NCI-H1694 treated with DMSO at 0.1 percent for 48 hours (cell line): ENCODE measurements around the gene IL22RA1.

Experiments used
- DNase-seq: peaks from one replicate; lab custom pipeline; 2025; lab: John Stamatoyannopoulos, UW

The IL22RA1 gene

DNA sequence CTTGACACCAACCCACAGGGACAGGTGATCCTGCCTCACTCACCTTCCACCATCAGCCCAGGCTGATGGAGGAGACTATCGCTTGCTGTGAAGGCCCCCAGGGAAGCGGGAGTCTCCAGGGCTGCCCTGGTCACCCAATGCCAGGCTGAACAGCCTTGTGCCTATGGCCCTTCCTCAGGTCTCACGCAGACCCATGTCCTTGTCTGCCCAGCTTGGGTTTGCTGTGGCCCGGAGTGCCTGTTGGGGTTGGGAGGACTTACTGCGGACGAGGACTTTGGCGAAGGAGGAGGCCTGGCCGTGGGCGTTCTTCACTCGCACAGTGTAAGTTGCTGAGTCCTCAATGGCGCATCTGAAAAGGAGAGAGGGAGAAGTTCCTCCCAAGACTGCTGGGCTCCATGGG, 45.3 kb downstream of the IL22RA1 start:
- no peak for DNase-seq

DNA sequence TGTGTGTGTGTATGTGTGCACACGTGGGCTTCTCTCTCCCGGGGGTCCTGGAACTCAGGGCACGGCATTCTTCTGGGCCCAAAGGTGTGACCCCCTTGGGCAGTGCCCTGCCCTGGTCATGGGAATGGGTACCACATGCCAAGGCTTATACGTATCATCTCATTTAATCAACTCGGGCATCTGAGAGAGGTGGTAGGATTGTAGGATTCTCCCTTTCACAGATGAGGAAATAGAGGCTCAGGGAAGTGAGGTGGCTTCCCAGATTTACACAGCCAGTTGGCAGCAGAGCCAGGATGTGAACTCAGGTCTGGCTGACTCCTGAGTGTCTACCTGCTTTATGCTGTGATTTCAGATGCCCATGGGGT, 46.2 kb downstream of the IL22RA1 start:
- no peak for DNase-seq

DNA sequence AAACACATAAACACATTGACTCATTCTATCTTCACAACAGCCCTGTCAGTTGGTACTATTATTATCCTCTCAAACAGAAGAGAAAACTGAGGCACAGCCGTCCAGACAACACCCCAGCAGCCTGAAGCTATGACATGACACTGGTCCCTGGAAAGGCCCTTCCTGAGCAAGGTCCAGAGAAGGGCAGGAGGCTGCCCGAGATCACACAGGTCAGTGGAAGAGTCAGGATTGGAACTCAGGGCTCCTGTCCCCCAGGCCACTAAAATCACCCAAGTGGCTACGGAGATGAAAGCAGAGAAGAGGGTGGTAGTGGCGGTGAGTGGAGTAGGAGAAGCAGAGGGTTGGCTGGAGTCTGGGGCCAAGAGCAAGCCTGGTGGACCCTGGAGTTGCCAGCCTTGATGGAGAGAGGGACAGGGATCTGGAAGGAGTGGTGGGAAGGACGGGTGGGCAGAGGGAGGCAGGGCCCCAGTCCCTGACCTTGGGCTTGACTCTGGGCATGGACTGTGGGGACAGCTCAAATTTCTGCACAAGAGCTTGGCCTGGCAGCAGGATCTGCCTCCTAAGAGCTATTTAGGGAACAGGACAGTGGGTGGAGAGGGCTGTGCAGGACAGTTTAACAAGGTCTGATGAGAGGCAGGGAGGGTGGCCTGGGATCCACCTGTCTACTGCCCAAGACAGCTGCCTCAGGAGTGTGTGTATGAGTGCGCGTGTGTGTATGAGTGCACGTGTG, 46.8 kb downstream of the IL22RA1 start:
- DNase-seq: no peak

DNA sequence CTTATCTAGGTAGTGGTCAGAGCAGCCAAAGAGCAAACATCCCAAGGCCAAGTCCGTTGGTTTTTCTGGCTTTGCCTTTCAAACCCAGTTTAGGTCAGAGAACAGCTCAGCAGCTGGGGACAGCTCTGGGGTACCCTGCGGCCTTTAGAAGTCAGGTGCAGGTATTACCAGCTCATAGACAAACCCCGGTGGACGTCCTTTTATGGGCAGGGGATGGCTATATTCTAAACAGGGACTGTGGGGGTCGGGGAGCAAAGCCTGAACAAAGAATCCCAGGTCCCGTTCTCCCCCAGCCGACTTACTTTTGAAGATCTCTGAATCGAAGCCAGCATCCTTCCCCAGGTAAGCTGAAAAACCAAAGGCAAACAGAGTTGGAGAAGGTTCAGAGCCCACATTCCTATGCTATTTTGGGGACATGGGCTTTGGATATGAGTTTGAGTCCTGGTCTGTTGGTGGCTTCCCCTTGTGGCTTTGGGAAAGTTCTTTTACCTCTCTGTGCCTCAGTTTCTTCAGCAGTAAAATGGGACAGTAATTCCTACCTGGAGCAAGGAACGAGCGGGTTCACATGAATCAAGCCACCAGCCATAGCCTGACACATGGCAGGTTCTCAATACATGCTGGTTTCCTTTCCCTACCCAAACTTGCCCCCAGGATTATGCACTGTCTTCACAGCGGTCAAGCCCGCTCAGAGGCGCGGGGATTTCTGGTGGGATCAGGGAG, 47.6 kb downstream of the IL22RA1 start:
- no peak for DNase-seq

DNA sequence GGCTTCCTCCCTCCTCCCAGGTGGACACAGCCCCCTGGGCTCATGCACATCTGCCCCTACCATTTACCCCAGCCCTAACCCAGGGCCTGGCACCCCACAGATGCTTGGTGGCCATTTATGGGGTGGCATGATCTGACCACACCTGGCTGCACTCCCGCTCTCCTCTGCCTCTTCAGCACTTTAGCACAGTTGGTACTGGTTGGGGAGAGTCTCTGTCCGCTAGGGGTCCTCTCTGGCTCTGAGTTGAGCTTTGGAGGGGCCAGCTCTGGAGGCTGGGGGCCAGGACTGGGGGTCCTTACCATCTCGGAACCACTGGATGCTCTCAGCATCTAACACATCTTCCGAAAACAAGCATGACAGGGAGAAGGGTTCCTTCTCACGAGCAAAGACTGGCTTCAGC, 48.4 kb downstream of the IL22RA1 start:
- DNase-seq: no peak

DNA sequence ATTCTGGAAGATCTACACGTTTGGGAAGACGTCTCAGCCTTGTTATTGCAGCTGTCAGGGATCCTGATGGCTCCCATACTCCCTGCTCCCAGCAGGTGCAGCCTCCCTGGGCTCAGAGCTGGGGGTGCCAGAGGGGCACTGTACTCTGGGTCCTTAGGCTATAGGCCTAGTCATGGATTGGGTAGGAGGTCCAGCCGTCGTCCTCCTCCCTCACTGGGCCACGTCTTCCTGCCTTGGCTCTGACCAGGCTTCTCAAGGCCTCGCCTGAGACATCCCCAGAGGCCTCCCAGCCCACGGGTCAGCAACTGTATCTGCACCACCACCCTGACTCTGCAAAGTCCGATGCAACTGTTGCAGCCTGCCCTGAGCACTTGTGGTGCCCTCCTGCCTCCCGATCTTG, 49.2 kb downstream of the IL22RA1 start:
- no peak for DNase-seq

DNA sequence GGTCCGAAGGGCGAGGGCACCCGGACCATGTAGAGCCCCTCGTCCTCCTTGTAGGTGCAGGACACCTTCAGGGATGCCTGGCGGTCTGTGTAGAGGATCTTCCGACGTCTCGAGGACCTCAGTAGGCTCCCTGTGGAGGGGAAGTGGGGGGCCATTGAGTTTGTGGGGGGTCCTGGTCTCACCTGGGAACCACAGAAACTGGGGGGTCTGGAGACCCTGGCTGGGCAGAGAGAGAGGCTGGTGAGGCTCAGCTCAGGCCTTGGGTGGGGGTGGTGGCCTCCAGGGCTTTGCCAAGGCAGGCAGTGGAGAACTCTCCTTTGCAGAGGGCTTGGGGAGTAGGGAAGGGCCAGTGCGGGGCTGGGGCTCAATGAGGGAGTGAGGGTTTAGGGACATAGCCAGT, 50.0 kb downstream of the IL22RA1 start:
- DNase-seq: no peak

DNA sequence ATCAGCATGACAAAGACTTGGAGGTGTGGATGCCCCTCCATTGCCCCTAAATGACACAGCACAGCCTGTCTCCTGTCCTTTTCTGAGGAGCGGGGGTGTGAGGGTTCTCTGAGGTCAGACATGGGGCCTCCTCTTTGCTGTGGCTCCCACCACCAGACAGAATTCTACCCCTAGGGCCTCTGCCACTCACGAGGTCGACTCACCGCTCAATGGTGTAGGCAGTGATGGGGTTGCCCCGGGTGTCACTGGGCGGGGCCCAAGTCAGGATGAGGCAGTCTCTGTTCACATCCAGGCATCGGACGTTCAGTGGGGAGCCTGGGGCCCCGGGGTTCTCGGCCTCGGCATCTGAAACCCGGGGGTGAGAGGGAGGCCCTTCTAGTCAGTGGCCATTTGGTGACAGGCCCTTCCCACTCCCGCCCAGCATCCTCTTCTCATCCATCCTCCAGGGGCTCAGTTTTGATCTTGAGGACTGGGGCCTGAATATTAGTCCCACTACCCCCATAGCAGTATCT, 50.9 kb downstream of the IL22RA1 start:
- no peak for DNase-seq

DNA sequence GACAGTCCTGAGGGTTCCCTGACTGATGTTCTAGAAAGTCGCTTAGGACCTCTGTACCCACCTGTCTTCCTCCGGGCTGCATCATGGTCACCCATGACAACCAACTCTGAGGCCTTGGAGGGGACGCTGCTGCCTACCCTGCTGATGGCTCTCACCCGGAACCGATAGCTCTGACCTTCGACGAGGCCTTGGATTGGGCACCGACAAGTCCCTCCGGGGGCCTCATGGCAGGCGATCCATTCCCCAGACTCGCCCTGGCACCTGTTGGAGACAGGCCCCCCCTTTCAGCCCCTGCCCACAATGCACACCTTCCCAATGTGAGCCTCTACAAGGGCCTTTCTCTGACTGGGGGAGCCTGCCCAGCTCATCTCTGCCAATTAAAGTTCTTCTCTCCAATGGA, 52.2 kb downstream of the IL22RA1 start:
- no peak for DNase-seq

DNA sequence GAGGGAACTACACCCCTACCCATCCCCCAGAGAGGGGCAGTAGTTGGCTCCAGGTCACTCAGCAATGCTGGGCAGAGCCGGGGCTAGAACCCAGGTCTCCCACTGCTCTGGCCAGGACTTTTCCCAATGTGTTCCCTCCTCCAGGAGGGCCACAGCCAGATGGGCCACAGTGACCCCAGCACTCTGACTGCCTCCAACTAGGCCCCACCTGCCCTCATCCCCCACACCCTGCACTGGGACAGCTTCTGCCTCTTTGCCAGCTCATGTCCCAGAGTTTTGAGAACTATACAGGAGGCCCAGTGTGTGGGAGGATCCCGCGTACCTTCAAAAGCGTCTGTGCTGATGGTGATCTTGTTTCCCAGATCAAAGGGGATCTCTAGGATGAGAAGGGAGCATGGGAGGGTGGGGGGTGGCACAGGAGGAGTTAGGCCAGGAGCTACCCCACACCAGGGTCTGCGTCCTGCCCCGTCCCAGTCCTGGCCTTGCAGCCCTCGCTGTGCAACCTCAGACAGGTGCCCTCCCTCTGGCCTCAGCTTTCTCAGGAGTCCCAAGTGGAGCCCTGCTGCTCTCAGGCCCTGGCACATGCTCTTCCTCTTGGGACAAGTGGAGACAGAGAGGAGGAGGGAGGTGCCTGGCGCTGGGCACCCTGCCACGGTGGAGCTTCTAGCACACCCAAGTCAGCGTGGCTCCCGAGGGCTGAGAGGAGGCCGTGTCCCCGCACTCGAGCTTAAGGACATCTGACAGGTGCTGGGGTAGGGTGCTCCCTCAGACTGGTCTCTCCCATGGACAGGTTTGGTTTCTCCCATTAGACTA, 53.0 kb downstream of the IL22RA1 start:
- DNase-seq: no peak

DNA sequence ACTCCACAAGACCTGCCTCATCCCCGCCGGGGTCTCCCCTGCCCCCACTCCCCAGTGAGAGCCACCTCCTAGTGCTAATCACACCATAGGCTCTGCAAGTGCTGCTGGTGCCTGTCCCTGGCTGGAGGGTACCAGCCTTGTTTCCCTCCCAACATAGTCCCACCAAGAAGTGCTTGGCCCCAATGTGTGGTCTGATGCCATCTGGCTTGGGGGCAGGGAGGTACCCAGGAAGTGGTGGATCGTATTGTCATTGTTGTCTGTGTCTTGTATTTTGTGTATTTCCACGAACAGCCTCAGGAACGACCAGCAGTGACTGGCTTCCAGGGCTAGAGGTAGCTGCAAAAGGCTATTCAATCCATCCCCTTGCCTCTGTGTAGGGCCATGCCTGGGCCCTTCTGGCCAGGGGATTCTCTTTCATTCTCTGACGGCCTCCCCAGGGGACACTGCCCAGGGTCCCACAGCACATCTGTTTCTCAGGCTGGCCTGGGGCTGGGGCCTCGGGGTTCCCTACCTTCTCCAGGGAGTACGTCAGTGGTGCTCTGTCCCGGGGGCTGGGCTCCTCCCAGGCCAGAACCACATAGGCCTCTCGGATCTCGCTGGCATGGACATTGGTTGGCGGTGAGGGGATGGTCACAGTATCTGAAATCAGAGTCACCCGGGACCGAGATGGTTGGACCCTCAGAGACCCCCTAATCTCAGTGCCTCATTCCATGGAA, 53.8 kb downstream of the IL22RA1 start:
- no peak for DNase-seq

DNA sequence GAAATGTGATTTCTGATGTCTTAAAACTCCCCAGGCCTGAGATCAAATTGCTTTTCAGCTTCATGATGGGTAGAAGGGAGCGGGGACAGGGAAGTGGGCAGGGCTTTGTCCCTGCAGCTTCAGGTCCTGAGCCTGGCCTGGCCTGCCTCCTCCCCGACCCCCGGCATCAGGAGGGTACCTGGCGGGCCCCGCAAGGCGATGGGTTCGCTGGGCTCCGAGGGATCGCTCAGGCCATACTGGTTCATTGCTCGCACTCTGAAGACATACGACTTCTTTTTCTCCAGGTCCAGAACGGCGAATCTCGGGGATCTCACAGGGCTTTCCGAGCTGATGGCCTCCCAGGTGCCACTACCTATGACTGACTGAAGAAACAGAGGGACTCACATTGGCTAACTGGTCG, 56.5 kb downstream of the IL22RA1 start:
- DNase-seq: no peak

DNA sequence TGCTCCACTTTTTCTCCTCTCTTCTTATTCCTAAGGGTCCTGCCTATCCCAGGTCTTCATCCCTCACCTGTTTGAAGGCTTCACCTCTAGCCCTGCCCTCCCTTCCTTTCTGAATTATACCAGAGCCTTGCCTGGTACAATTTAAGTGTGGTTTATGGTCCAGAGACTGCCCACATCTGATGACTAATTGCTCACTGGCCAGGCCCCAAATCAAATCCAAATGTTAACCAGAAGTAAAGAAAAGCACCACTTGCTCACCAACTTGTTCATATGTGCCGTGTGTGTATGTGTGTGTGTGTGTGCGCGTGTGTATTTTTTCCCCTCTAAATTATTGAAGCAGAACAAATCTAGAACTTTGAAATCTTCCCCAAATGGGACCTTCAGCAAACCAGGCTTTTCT, 57.4 kb downstream of the IL22RA1 start:
- DNase-seq: no peak

DNA sequence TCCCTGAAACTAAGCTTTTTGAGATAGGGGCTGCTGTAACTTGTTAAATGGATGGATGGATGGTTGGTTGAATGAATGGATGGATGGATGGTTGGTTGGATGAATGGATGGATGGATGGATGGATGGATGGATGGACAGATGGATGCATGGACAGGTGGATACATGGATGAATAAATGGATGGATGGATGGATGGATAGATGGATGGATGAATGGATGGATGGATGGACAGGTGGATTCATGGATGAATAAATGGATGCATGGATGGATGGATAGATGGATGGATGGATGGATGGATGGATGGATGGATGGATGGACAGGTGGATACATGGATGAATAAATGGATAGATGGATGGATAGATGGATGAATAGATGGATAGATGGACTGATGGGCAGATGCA, 57.9 kb downstream of the IL22RA1 start:
- no peak for DNase-seq

DNA sequence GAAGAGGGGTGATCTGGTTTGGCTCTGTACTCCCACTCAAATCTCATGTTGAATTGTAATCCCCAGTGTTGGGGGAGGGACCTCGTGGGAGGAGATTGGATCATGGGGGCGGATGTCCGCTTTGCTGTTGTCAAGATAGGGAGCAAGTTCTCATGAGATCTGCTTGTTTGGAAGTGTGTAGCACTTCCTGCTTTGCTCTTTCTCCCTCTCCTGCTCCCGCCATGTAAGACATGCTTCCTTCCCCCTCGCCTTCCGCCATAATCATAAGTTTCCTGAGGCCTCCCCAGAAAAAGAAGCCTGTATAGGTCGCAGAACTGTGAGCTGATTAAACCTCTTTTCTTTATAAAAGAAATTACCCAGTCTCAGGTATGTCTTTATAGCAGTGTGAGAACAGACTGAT, 58.9 kb downstream of the IL22RA1 start:
- DNase-seq: no peak

DNA sequence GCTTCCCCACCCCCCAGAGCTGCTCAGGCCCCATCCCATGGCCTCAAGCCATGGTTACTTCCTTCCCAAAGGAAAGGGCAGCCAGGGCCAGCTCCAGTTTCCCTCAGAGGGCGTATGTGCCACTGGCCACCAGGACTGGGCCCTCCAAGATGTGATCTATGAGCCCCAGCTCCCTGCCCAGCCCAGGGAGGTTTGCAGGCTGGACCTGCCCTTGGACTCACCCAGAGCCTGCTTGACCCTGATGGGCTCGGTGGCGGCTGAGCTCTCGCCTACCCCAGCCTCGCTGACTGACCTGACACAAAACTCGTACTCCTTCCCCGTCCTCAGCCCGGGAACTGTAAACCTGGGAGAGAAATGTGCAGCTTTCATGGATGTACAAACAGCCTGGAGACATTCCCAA, 60.6 kb downstream of the IL22RA1 start:
- no peak for DNase-seq

DNA sequence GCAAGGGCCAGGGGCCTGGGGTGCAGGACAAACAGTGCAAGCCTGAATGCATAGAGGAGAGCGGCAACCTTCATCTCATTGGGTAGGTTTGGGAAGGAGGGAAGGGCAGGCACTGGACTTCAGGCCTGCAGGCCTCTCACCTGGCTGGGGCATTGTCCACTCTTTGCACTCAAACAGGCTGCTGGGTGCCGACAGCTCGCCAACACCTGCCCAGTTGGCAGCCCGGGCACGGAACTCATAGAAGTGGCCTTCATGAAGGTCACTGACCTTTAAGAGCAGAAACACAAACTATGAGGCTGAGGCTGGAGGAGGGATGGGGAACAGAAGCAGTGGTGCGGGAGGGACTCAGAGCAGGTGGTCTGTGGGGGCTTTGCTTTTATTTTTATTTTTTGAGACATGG, 61.8 kb downstream of the IL22RA1 start:
- DNase-seq: no peak

DNA sequence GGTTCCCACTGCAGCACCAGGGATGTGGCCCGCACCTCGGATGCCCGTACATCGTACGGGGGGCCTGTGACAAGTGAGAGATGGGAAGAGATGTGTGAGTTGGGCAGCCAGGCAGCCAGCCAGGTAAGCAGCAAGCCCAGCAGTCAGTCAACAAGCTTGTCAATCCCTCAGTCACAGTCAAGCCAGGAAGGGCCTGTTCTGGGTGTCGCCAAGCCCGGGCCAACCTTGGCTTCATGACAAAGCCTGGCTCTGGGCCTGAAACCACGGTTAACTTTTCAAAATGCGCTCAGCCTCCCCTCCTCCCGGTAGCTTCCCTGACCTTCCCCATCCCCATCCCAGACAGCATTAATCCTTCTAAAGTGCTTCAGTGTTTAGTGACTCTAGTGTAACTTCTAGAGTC, 62.8 kb downstream of the IL22RA1 start:
- DNase-seq: no peak

DNA sequence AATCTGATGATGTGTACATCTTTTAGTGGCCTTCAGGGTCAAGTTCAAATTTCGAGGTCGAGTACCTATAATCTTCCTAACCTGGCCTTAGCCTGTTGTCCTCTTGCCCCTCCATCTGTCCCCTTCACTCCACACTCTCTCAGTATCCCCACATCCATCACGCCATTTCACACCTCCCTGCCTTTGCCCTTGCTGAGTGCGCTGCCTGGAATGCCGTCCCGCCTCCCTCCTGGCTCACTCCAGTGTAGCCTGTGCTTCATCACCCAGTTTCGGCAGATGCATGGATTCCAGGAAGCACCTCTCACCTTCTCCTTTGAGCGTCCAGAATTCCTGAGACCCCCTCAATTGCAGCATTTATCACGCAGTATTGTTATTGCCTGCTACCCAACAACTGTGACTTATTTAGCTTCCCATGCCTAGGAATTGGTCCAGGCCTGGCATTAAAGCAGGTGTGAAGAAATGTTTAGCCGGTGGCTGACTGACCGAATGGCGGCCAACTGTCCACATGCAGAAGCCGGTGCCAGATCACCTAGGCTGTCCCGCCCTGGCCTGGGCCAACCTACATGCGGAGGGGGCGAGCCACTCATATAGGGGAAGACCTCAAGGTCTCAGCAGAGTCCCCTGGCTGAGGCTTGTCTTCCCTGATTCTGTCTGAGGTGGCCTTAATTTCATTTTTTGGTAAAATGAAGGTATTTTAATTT, 65.5 kb downstream of the IL22RA1 start:
- no peak for DNase-seq

DNA sequence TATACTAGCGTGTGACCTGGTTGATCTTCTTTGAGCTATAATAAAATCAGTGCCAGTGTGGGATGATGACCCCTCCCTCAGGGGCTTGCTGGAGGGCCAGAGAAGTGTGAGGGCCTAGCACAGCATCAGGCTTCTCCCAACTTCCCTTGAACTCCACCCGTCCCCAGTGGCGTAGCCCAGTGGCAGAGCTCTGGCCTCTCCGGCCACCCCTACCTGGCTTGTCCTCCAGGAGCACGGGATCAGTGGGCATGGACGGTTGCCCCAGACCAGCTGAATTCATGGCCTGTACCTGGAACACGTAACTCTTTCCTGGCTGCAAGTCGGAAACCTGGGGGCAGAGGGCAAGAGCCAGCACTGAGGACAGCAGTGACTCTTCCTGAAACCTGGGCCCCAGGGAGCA, 67.0 kb downstream of the IL22RA1 start:
- no peak for DNase-seq

DNA sequence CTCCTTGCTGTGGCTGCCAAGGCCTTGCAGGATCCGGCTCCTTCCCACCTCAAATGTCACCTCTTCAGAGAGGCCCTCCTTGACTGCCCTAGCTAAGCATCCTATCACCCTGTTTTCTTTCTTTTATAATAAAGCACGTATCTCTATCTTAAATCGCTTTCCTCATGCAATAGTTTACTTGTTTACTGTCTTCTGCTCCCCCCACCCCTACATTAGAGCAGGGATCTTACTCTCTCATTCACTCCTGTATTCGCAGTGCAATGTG, 67.4 kb downstream of the IL22RA1 start:
- no peak for DNase-seq
